Measurements from ENCODE around the gene AQR.
"Not testable (repeated sequence)": the region's sequence is repeated elsewhere in the genome, so short reads cannot be mapped to it uniquely, and the experiment has no call there.

Gene AQR

GRCh38 chr15:34952481-34952880 is 17.1 kb downstream of the AQR start:
- DNase-seq: no peak

GRCh38 chr15:34951993-34952392 is 17.5 kb downstream of the AQR start:
- no peak for DNase-seq

GRCh38 chr15:34944936-34945335 is 24.6 kb downstream of the AQR start:
- no peak for DNase-seq

- DNase-seq: no peak
Observed at GRCh38 chr15:34943711-34944110, 25.8 kb downstream of the AQR start.

GRCh38 chr15:34943264-34943663 is 26.3 kb downstream of the AQR start:
- not testable (repeated sequence) for DNase-seq

GRCh38 chr15:34942363-34942762 is 27.2 kb downstream of the AQR start:
- no peak for DNase-seq

- no peak for DNase-seq
Observed at GRCh38 chr15:34941831-34942230, 27.7 kb downstream of the AQR start.

- DNase-seq: no peak
Observed at GRCh38 chr15:34941185-34941698, 28.3 kb downstream of the AQR start.

GRCh38 chr15:34933432-34933975 is 36.0 kb downstream of the AQR start:
- no peak for DNase-seq

GRCh38 chr15:34928349-34928748 is 41.2 kb downstream of the AQR start:
- DNase-seq: not testable (repeated sequence)

GRCh38 chr15:34927726-34928125 is 41.8 kb downstream of the AQR start:
- no peak for DNase-seq

- DNase-seq: no peak
Observed at GRCh38 chr15:34914317-34914716, 55.2 kb downstream of the AQR start.

GRCh38 chr15:34905047-34905446 is 64.5 kb downstream of the AQR start:
- no peak for DNase-seq

- DNase-seq: no peak
Observed at GRCh38 chr15:34904527-34904926, 65.0 kb downstream of the AQR start.

GRCh38 chr15:34900748-34901147 is 68.8 kb downstream of the AQR start:
- DNase-seq: no peak

- no peak for DNase-seq
Observed at GRCh38 chr15:34896183-34896582, 73.4 kb downstream of the AQR start.

- DNase-seq: no peak
Observed at GRCh38 chr15:34893967-34894366, 75.6 kb downstream of the AQR start.

GRCh38 chr15:34892963-34893591 is 76.5 kb downstream of the AQR start:
- DNase-seq: no peak

GRCh38 chr15:34890424-34890823 is 79.1 kb downstream of the AQR start:
- no peak for DNase-seq

GRCh38 chr15:34889476-34889875 is 80.1 kb downstream of the AQR start:
- no peak for DNase-seq

- DNase-seq: no peak
Observed at GRCh38 chr15:34886134-34886533, 83.4 kb downstream of the AQR start.

- no peak for DNase-seq
Observed at GRCh38 chr15:34883633-34884032, 85.9 kb downstream of the AQR start.

GRCh38 chr15:34883042-34883441 is 86.5 kb downstream of the AQR start:
- DNase-seq: no peak

- no peak for DNase-seq
Observed at GRCh38 chr15:34879107-34879506, 90.4 kb downstream of the AQR start.

- DNase-seq: no peak
Observed at GRCh38 chr15:34876640-34877039, 92.9 kb downstream of the AQR start.

All from CD4-positive, alpha-beta T cell treated with Interleukin-21 for 1 hour (primary cell).